HEK293 (cell line): ENCODE data around the gene FOXE3.

Experiments
- CTCF ChIP-seq: fragments of 450-650 bp; formaldehyde crosslinking; IDR thresholded peaks from 2 replicates; pipeline ENCODE4 v1.5.1; 2016; ENCODE audit warnings: missing biosample characterization, missing genetic modification characterization
- WT1 ChIP-seq: fragments of 450-650 bp; formaldehyde crosslinking; IDR thresholded peaks from 2 replicates; pipeline ENCODE4 v1.5.1; 2016; ENCODE audit warnings: missing biosample characterization, missing genetic modification characterization
- YY1 ChIP-seq: fragments of 450-650 bp; formaldehyde crosslinking; IDR thresholded peaks from 2 replicates; pipeline ENCODE4 v1.5.1; 2018; ENCODE audit warnings: missing biosample characterization, missing genetic modification characterization
- ZBTB26 ChIP-seq: fragments of 450-650 bp; formaldehyde crosslinking; optimal IDR thresholded peaks from 2 replicates; pipeline ENCODE3; 2016; ENCODE audit warnings: missing biosample characterization, mild to moderate bottlenecking, missing genetic modification characterization
- ZFP69B ChIP-seq: fragments of 450-650 bp; formaldehyde crosslinking; IDR thresholded peaks from 2 replicates; pipeline ENCODE4 v1.5.1; 2016; ENCODE audit warnings: missing biosample characterization, missing genetic modification characterization
- ZNF140 ChIP-seq: fragments of 450-650 bp; formaldehyde crosslinking; IDR thresholded peaks from 2 replicates; pipeline ENCODE4 v1.5.1; 2016; ENCODE audit warnings: missing biosample characterization, missing genetic modification characterization
- ZNF175 ChIP-seq: fragments of 450-650 bp; formaldehyde crosslinking; IDR thresholded peaks from 2 replicates; pipeline ENCODE4 v1.5.1; 2016; ENCODE audit warnings: missing biosample characterization, missing genetic modification characterization
- ZNF2 ChIP-seq: fragments of 450-650 bp; formaldehyde crosslinking; IDR thresholded peaks from 2 replicates; pipeline ENCODE4 v1.5.1; 2016; ENCODE audit warnings: missing biosample characterization, missing genetic modification characterization
- ZNF391 ChIP-seq: fragments of 450-650 bp; formaldehyde crosslinking; IDR thresholded peaks from 2 replicates; pipeline ENCODE4 v1.5.1; 2016; ENCODE audit warnings: low read depth, missing biosample characterization, missing genetic modification characterization, borderline replicate concordance
- ZNF561 ChIP-seq: fragments of 450-650 bp; IDR thresholded peaks from 2 replicates; pipeline ENCODE4 v1.5.1; 2018; ENCODE audit warnings: missing biosample characterization, missing genetic modification characterization, borderline replicate concordance
- ZNF830 ChIP-seq: fragments of 450-650 bp; IDR thresholded peaks from 2 replicates; pipeline ENCODE4 v1.5.0; 2018; ENCODE audit warnings: missing biosample characterization, missing genetic modification characterization, low read depth, mild to moderate bottlenecking, moderate library complexity

GRCh38 chr1:47460040-47460439, 44.0 kb downstream of the FOXE3 start:
- TF ChIP-seq YY1 (tag by site-specific recombination), result no peak
- TF ChIP-seq CTCF, result no peak
- TF ChIP-seq ZFP69B (tag by site-specific recombination), result no peak
- no peak for TF ChIP-seq ZNF2 (tag by site-specific recombination)
- TF ChIP-seq ZNF391 (tag by site-specific recombination), result no peak
- TF ChIP-seq ZBTB26 (tag by site-specific recombination), result no peak
- no peak for TF ChIP-seq ZNF140 (tag by site-specific recombination)
- TF ChIP-seq WT1 (tag by site-specific recombination), result no peak
- TF ChIP-seq ZNF175 (tag by site-specific recombination), result no peak
- no peak for TF ChIP-seq ZNF830
- no peak for TF ChIP-seq ZNF561 (tag by site-specific recombination)
